ENCODE measurements around the gene CAMK2N2.

DNA sequence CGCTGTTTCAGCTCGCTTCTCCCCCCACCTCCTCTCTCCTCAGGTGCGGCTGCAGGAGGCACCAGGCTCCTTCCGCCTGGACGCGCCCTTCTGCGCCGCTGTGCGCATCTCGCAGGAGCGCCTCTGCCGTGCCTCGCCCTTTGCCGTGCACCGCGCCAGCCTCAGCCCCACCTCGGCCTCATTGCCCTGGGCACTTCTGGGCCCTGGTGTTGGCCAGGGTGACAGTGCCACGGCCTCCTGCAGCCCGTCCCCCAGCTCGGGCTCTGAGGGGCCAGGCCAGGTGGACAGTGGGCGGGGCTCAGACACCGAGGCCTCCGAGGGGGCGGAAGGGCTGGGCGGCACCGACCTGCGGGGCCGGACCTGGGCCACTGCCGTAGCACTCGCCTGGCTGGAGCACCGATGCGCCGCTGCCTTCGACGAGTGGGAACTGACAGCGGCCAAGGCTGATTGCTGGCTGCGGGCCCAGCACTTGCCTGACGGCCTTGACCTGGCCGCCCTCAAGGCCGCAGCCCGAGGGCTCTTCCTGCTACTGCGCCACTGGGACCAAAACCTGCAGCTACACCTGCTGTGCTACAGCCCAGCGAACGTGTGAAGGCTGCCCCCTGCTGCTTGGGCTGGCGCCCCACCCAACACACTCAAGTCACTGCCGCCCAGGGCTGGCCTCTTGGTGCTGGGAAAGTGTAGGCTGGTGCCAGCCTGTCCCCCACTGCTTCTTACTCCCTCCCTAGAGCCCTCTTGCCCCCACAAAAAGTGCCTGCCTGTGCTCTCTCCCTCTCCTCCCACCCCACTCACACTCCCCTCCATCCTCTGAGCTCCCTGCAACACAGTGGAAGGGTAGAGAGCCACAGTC lies 19.7 kb downstream of the CAMK2N2 start:
- TF ChIP-seq CTCF (conservative IDR thresholded peaks at IDR 0.05) (peak; percentile 70), EZH2 (IDR thresholded peaks at IDR 0.05; ENCODE audit: low read depth) (no peak)
